K562 (cell line): ENCODE measurements around the gene BRICD5. TPM values are rescaled to one million over a fixed set of nuclear protein-coding genes. Genes with fewer than 3 reads are reported as not detected.

Experiments
- ATAC-seq: fragments of 200-7000 bp; cut with Tn5 transposase; 3 replicates; pipeline ENCODE4 v1.9.1; 2020; ENCODE audit warnings: moderate library complexity
- BruUV-seq: library from RNA; stranded (reverse); fragments of 400-500 nt; replicated peaks from 2 replicates; lab custom pipeline; 2021; lab: Mats Ljungman, UMichigan
- CTCF ChIA-PET: fragments of 300-600 bp; formaldehyde crosslinking; extraction: SDS; loops from one replicate; lab custom pipeline; 2021; ENCODE audit warnings: low intra/inter-chr PET ratio; lab: Yijun Ruan, JAX
- POLR2A ChIA-PET: fragments of 300-600, 350-650 bp; sonication (Branson Sonifier 250); formaldehyde crosslinking; extraction: SDS; loops from one replicate; lab custom pipeline; 2021; ENCODE audit warnings: antibody characterized with exemption, inconsistent platforms; lab: Yijun Ruan, JAX
- DNase-seq, 4 experiments: peaks; one replicate each; pipeline versions ENCODE4 v3.0.0 to v3.0.0-alpha.2; 2011 to 2018; ENCODE audit warnings: low spot score in 3 of 4, mixed read lengths in 3 of 4; ENCODE audit errors: extremely low read depth in 1 of 4
- FAIRE-seq: peaks from 2 replicates; lab custom pipeline; 2011; peaks lifted over from hg19 to GRCh38; lab: Jason Lieb, UNC
- H2AFZ ChIP-seq: 2 replicates; pipeline ENCODE4 v1.6.0; 2011; ENCODE audit warnings: low read depth, low read length, control low read depth, inconsistent platforms
- H3K27ac ChIP-seq: fragments of 200-600 bp; 3 replicates; pipeline ENCODE4 v1.8.0; 2011; ENCODE audit warnings: low read depth, mild to moderate bottlenecking, control low read depth, inconsistent platforms, low read length, moderate library complexity, mixed read lengths; ENCODE audit errors: extremely low read depth
- H3K27me3 ChIP-seq, 2 experiments: fragments of 300-600 bp in 1 of 2; 2 replicates in 1 of 2; 3 replicates in 1 of 2; pipeline versions ENCODE4 v1.6.0 to v1.8.0; 2011; ENCODE audit warnings: inconsistent platforms in 2 of 2, low read length in 2 of 2, mild to moderate bottlenecking in 1 of 2, mixed read lengths in 1 of 2, moderate library complexity in 1 of 2; ENCODE audit not compliant: control insufficient read depth in 2 of 2, insufficient read depth in 2 of 2
- H3K36me3 ChIP-seq: fragments of 300-600 bp; 3 replicates; pipeline ENCODE4 v1.8.0; 2011; ENCODE audit warnings: mild to moderate bottlenecking, low read length, inconsistent platforms; ENCODE audit not compliant: control insufficient read depth, insufficient read depth
- H3K4me1 ChIP-seq, 2 experiments: fragments of 200-600 bp in 1 of 2; replicated peaks in 1 of 2; 2 replicates in 1 of 2; 3 replicates in 1 of 2; pipeline versions ENCODE4 v1.5.1 to v1.8.0; 2011; ENCODE audit warnings: inconsistent platforms in 2 of 2, low read length in 2 of 2, mild to moderate bottlenecking in 1 of 2, mixed read lengths in 1 of 2, moderate library complexity in 1 of 2; ENCODE audit not compliant: control insufficient read depth in 2 of 2, insufficient read depth in 2 of 2
- H3K4me2 ChIP-seq: 2 replicates; pipeline ENCODE4 v1.6.1; 2011; ENCODE audit warnings: low read length, control low read depth, inconsistent platforms, mixed read lengths; ENCODE audit not compliant: insufficient read depth
- H3K4me3 ChIP-seq: fragments of 200-600 bp; sonication (generic), shearing (Covaris generic); 2 replicates; pipeline ENCODE4 v1.5.1; 2016; ENCODE audit warnings: control low read depth, inconsistent platforms
- H3K79me2 ChIP-seq: fragments of 200-600 bp; 3 replicates; pipeline ENCODE4 v1.8.0; 2011; ENCODE audit warnings: low read length, inconsistent platforms; ENCODE audit not compliant: control insufficient read depth, insufficient read depth
- H3K9ac ChIP-seq, 2 experiments: 2 replicates each; pipeline versions ENCODE4 v1.6.0 to v1.6.1; 2011; ENCODE audit warnings: low read depth in 2 of 2, low read length in 2 of 2, control low read depth in 1 of 2, inconsistent platforms in 1 of 2, mild to moderate bottlenecking in 1 of 2, mixed read lengths in 1 of 2; ENCODE audit not compliant: insufficient read depth in 1 of 2
- H3K9me1 ChIP-seq: one replicate; pipeline ENCODE4 v1.6.0; 2011; ENCODE audit warnings: inconsistent platforms, mild to moderate bottlenecking, low read length, moderate library complexity; ENCODE audit not compliant: control insufficient read depth, insufficient read depth
- H3K9me3 ChIP-seq: replicated peaks from 2 replicates; pipeline ENCODE4 v1.5.1; 2011; ENCODE audit warnings: low read depth, low read length, inconsistent platforms; ENCODE audit not compliant: control insufficient read depth, insufficient read depth
- H4K20me1 ChIP-seq: replicated peaks from 2 replicates; pipeline ENCODE4 v1.6.1; 2011; ENCODE audit warnings: low read length, inconsistent platforms, mixed read lengths; ENCODE audit not compliant: control insufficient read depth, insufficient read depth
- HDAC3 ChIP-seq: fragments of 450-650 bp; IDR thresholded peaks from 2 replicates; pipeline ENCODE4 v1.6.1; 2018; ENCODE audit warnings: borderline replicate concordance, mild to moderate bottlenecking, moderate library complexity; ENCODE audit not compliant: partially characterized antibody
- HIVEP1 ChIP-seq: fragments of 250-450 bp; sonication (Bioruptor Pico); IDR thresholded peaks from 2 replicates; pipeline ENCODE4 v1.4.0; 2020; ENCODE audit warnings: mild to moderate bottlenecking
- ILF3 ChIP-seq: fragments of 450-650 bp; IDR thresholded peaks from 2 replicates; pipeline ENCODE4 v1.6.1; 2018; ENCODE audit warnings: antibody characterized with exemption, mild to moderate bottlenecking, moderate library complexity, borderline replicate concordance
- ZNF707 ChIP-seq: fragments of 250-450 bp; sonication (Bioruptor Pico); conservative IDR thresholded peaks from 2 replicates; pipeline ENCODE4 v1.8.0; 2022; ENCODE audit warnings: inconsistent platforms, mild to moderate bottlenecking, moderate library complexity
- WGBS: fragments of 100-300 bp; shearing (Covaris generic); methylation state at CpG from one replicate; pipeline ENCODE4 v1.1.6; 2016; ENCODE audit warnings: low coverage, mixed read lengths; ENCODE audit not compliant: insufficient coverage; ENCODE audit errors: missing lambda C conversion rate; 5-methylcytosine and 5-hydroxymethylcytosine counted together
- in situ Hi-C: fragments of 300-500 bp; cut with MboI; formaldehyde crosslinking; loops from 4 replicates; pipeline ENCODE4 v1.15.0; 2018; ENCODE audit warnings: inconsistent platforms, mixed read lengths
- intact Hi-C: fragments of 100-400 bp; cut with micrococcal nuclease; formaldehyde crosslinking; loops from 2 replicates; pipeline ENCODE4 v1.14.2; 2022
- polyA plus RNA-seq, 8 experiments: library from polyadenylated mRNA; depleted of rRNA in 4 of 8; stranded (reverse) in 5 of 8; unstranded in 3 of 8; fragments of >200 nt; fragmentation: Nextera tagmentation in 2 of 8; fragmentation: Illumina TruSeq in 1 of 8; extraction: Ambion mirVana in 2 of 8; extraction: Trizol in 1 of 8; gene quantifications; 2 replicates each; pipeline versions ENCODE4 v1.2.1 to v1.2.3, GENCODE V29; 2011 to 2014; ENCODE audit warnings: inconsistent platforms in 1 of 8, missing spikeins in 1 of 8
- total RNA-seq, 7 experiments: library from RNA; depleted of rRNA in 6 of 7; stranded (reverse); fragments of >200 nt in 6 of 7; fragmentation: Illumina TruSeq in 2 of 7; extraction: Trizol in 2 of 7; gene quantifications; 2 replicates each; pipeline versions ENCODE4 v1.2.1 to v1.2.3, GENCODE V29; 2011 to 2021; ENCODE audit warnings: low replicate concordance in 1 of 7
- TF ChIP-seq, protein P1 (sequence below): fragments of 250-450 bp; sonication (Bioruptor Pico); IDR thresholded peaks from 2 replicates; pipeline ENCODE4 v1.4.0; 2020; ENCODE audit warnings: mild to moderate bottlenecking, moderate library complexity
- TF ChIP-seq, protein P2 (sequence below): IDR thresholded peaks from 2 replicates; pipeline ENCODE4 v1.6.1; 2011; ENCODE audit warnings: borderline replicate concordance, low read depth, mild to moderate bottlenecking, moderate library complexity, low read length; ENCODE audit not compliant: insufficient read depth, poor library complexity, severe bottlenecking
- TF ChIP-seq, protein P3 (sequence below): sonication (generic); formaldehyde crosslinking; IDR thresholded peaks from 2 replicates; pipeline ENCODE4 v1.9.0; 2022; ENCODE audit warnings: mild to moderate bottlenecking, missing genetic modification reagents

BRICD5 gene
- total and polyA plus RNA-seq, 9 of the 15 experiments (the other 6 are each of a cell fraction or from before 2014, with no cell fraction given): 0.24 to 15.1 (median 2.4) TPM; not detected in 1

DNA sequence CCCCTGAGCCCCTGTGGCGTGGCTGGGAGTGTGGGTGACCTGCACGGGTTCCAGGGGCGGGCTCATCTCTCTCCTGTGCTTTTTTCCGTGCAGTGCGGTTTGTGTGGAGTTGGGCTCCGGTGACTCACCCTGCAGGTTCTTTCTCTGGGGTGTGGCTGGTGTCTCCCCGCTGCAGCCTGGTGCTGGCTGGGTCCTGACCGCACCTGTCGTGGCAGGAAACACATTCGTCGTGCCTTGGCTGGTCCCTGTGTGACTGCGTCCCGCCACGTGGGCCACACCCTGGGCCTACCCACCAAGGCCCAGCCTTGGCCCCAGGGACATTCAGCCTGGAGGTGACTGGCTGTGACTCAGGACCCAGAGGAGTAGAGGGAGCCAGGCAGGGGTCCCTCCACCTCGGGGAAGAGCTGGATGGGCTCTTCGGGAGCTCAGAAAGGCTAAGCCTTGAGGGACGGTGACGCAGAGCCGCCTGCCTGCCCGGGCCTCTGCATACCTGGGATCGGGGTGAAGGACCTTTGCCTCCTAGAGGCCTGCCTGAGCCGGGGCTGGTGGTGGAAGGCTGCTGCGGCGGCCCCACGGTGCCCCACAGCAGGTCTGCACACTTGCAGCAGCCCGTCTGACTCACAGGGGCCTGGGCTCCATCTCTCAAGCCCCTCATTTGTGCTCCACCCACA, 47.3 kb downstream of the BRICD5 start (continued):
- TF ChIP-seq, protein P1, sequence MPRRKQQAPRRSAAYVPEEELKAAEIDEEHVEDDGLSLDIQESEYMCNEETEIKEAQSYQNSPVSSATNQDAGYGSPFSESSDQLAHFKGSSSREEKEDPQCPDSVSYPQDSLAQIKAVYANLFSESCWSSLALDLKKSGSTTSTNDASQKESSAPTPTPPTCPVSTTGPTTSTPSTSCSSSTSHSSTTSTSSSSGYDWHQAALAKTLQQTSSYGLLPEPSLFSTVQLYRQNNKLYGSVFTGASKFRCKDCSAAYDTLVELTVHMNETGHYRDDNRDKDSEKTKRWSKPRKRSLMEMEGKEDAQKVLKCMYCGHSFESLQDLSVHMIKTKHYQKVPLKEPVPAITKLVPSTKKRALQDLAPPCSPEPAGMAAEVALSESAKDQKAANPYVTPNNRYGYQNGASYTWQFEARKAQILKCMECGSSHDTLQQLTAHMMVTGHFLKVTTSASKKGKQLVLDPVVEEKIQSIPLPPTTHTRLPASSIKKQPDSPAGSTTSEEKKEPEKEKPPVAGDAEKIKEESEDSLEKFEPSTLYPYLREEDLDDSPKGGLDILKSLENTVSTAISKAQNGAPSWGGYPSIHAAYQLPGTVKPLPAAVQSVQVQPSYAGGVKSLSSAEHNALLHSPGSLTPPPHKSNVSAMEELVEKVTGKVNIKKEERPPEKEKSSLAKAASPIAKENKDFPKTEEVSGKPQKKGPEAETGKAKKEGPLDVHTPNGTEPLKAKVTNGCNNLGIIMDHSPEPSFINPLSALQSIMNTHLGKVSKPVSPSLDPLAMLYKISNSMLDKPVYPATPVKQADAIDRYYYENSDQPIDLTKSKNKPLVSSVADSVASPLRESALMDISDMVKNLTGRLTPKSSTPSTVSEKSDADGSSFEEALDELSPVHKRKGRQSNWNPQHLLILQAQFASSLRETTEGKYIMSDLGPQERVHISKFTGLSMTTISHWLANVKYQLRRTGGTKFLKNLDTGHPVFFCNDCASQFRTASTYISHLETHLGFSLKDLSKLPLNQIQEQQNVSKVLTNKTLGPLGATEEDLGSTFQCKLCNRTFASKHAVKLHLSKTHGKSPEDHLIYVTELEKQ (CRISPR knock-in tag): no peak
- no peak for TF ChIP-seq ILF3

DNA sequence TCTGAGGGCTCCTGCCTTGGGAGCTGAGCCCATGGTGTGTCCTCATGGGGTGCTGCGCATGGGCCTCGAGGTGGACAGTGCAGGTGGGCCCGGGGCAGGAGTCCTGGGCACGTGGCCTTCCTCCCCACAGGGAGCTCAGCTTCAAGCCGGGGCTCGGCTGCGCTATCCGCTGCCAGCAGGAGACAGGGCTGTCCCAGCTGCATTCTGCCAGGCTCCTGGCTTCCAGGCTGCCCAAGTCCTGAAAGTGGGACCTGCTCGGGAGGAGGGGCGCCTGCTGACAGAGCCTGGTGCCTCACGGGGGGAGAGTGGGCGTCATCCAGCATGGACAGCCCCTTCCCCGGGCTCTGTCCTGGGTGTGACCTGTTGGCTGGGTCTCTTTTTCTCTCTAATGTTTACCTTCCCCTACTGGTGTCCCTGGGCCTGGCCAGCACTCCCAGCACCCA, 48.0 kb downstream of the BRICD5 start:
- peaks cover 0 to 60% of the 10 kb centered on the region in 2 experiments; a peak in 2 of 5 replicates for H3K4me1 ChIP-seq
- ChIA-PET POLR2A (interaction anchor here (0.6 to 1.2 kb wide), 4 partner anchors 11 to 600 kb away, joined by 3 to 5 read pairs (median 3); no protein-coding TSS in a partner anchor), CTCF (no interaction called here)
- in situ Hi-C loops: no loop called here
- no peaks in the 10 kb centered on the region for H3K9me1 ChIP-seq
- intact Hi-C loops: no loop called here
- no peak overlapping the region for H3K4me3 ChIP-seq
- DNase-seq: no peak
- ATAC-seq: no peak
- H3K27ac ChIP-seq: no peak overlapping the region
- 99% methylated on average over 10 of the region's 13 CpGs for WGBS
- H3K4me2 ChIP-seq: no peak overlapping the region
- H3K79me2 ChIP-seq: peaks cover 70% of the 10 kb centered on the region
- no peak overlapping the region for H2AFZ ChIP-seq
- H3K9ac ChIP-seq: peak overlapping the region in 1 of 2 experiments; percentile 26; a peak in 1 of 4 replicates
- no peak for FAIRE-seq
- TF ChIP-seq ZNF707 (CRISPR knock-in tag) (no peak), HIVEP1 (CRISPR knock-in tag) (no peak), HDAC3 (no peak)
- TF ChIP-seq, protein P2, sequence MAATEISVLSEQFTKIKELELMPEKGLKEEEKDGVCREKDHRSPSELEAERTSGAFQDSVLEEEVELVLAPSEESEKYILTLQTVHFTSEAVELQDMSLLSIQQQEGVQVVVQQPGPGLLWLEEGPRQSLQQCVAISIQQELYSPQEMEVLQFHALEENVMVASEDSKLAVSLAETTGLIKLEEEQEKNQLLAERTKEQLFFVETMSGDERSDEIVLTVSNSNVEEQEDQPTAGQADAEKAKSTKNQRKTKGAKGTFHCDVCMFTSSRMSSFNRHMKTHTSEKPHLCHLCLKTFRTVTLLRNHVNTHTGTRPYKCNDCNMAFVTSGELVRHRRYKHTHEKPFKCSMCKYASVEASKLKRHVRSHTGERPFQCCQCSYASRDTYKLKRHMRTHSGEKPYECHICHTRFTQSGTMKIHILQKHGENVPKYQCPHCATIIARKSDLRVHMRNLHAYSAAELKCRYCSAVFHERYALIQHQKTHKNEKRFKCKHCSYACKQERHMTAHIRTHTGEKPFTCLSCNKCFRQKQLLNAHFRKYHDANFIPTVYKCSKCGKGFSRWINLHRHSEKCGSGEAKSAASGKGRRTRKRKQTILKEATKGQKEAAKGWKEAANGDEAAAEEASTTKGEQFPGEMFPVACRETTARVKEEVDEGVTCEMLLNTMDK: no peak
- TF ChIP-seq, protein P3, sequence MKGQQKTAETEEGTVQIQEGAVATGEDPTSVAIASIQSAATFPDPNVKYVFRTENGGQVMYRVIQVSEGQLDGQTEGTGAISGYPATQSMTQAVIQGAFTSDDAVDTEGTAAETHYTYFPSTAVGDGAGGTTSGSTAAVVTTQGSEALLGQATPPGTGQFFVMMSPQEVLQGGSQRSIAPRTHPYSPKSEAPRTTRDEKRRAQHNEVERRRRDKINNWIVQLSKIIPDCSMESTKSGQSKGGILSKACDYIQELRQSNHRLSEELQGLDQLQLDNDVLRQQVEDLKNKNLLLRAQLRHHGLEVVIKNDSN (CRISPR knock-in tag): no peak
- peaks cover 58% of the 10 kb centered on the region for H3K36me3 ChIP-seq
- no peaks in the 10 kb centered on the region for H3K27me3 ChIP-seq
- H4K20me1 ChIP-seq: peaks cover 8% of the 10 kb centered on the region; the same call in 1 of the 2 replicates
- BruUV-seq: no TSS peak
- H3K9me3 ChIP-seq: peaks cover 3% of the 10 kb centered on the region
